ENCODE data around the gene CUEDC1.

DNA sequence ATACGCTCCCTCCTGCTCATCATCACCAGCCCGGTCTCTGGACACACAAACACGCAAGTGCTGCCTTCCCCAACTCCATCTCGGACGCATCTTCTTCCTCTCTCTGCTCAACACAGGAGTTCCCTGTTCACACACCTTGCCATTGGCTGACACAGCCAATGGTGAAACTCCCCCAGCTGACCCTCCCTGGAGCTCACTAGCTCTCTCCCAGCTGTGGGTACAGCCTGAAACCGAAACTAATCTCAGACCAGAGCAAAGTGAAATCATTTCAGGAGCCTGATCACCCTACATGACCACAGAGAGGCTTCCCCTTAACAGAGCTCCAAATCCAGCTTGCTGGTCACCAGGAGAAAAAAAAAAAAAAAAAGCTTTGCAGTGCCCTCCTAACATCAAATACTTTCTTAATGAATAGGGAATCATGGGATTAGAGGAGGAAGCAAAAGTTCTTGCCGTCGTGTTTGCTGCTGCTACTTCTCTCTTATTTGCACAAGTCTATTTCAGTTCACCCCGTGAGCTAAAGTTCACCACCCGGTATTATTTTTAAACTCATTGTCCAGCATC, 8.3 kb downstream of the CUEDC1 start:
- no peak for TF ChIP-seq POLR2A (IDR thresholded peaks at IDR 0.05; ENCODE audit: low read length)
- TF ChIP-seq GATA1 (IDR thresholded peaks at IDR 0.05; ENCODE audit: low read depth, low read length): no peak
